C1 segment of cervical spinal cord (tissue), 14 donors: ENCODE measurements around the gene SLC25A3.
"Not testable (repeated sequence)": the region's sequence is repeated elsewhere in the genome, so short reads cannot be mapped to it uniquely, and the experiment has no call there.

Experiments used
- DNase-seq, 14 donors: peaks; one replicate each; lab custom pipeline; 2025; lab: John Stamatoyannopoulos, UW

The SLC25A3 gene

DNA sequence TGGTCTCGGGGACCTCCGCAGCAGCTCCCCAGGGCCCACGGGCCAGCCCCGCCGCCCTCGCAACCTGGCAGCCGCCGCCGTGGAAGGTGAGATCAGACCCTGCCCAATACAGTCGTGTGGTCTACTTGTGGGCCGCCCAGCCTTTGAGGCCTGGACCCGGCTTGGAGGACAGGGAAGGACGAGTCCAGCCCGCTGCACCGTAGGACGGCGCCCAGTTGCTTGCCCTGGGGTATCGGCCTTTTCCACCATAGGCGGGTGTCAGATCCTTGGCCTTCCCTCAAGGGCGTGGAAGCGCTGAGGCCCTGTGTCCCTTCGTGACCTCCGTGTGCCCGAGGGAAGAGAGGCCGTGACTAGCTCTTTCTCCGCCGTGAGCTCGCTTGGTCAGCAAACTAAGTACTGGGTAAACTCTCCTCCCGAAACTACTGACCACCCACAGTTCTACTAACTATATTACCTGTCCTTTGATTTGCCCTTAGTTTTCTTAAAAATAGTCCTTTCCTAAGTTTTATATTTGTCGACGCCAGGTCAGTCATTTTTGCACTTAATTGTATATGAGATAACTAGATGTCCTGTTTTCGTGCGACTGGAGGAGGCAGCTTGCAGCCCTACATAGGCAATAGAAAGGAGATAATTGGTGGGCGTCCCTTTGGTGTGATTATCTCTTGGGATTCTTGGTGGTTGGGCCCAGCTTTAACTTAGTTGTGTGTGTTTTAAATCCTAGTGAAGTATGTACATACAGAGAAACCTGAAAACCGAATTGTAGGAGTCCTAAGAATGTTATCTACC, 757 bp downstream of the SLC25A3 start:
- peak in 8 of 14 donors; percentile 31 to 75 (median 53) for DNase-seq

DNA sequence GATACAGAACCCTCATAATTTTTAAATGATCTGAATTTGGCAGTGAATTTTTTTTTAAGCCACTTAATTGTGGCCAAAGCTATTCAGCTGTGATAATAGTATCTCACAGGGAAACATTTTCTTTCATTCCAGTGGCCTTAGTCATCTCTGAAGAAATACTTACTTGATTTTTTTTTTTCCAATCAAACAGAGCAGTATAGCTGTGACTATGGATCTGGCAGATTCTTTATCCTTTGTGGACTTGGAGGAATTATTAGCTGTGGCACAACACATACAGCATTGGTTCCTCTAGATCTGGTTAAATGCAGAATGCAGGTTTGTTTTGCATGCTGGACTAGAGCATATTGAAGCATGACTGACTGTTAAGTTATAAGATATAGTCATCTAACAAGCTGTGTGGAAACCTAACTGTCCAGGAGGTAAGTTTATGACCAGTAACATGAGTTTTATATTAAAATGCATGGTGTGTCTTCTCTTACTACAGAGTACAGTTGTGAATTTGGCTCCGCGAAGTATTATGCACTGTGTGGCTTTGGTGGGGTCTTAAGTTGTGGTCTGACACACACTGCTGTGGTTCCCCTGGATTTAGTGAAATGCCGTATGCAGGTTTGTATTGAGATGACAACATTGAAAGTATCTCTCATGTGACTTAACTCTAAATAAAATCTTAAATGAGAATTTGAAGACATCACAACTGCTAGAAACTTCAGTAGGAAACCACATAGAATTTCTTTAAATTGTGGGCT, 1.9 kb downstream of the SLC25A3 start:
- no peak for DNase-seq

DNA sequence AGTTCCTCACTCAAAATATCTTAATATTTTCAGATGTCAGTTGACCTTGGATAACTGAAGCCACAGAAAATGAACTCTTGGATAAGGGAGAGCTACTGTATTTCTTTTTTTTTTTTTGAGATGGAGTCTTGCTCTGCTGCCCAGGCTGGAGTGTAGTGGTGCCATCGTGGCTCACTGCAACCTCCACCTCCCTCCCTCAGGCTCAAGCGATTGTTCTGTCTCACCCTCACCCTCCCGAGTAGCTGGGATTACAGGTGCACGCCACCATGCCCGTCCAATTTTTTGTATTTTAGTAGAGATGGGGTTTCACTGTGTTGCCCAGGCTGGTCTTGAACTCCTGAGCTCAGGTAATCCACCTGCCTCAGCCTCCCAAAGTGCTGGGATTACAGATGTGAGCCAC, 3.8 kb downstream of the SLC25A3 start:
- DNase-seq: not testable (repeated sequence)

DNA sequence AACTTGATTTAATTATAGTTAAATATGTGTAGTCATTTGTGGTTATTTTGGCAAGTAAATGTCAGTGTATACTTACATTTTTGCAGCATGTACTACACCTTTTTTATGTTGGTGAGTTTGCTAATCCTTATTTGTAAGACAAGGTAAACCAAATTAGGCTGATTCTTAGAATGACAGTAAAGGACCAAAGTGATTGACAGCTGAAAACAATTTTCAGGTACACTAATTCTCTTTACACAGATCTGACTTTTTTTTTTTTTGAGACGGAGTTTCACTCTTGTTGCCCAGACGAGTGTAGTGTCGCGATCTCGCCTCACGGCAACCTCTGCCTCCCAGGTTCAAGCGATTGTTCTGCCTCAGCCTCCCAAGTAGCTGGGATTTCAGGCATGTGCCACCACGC, 8.4 kb downstream of the SLC25A3 start:
- DNase-seq: no peak

DNA sequence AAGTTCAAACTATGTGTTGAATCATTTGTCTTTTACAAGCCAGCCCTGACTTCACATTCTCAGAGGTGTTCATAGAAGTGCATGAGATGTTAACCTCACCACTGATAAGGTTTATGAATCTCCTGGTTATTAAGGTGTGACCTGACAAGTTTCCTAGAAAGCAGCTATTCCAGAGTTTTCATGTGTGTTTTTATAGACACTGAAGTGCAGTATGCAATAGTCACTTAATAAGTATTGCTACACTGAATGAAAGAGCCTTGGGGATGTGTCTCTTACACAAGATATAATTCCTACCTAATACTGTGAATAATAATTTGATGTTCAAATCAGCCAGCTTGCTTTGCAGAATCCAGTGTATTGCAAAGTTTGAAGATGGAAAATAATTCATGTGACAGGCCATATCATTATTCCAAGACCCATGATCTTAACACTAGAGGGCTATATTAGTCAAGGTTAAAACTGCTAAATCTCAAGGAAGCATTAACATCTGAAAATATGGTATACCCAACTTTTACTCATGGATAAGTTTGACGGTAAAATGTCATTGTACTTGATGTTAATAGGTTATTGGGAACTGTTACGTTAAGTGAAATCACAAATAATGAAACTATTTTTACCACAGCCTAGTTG, 13.0 kb downstream of the SLC25A3 start:
- DNase-seq: no peak

DNA sequence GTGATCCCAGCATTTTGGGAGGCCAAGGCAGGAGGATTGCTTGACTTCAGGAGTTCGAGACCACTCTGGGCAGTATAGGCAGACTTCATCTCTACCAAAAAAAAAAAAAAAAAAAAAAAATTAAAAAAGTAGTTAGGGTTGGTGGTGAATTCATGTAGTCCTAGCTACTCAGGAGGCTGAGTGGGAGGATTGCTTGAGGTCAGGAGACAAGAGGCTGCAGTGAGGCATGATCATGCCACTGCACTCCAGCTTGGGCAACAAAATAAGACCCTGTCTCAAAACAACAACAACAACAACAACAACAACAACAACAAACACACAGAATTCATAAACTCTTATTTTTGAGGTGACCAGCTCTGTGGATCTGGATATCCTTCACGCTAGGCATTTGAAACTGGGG, 17.1 kb downstream of the SLC25A3 start:
- DNase-seq: no peak

DNA sequence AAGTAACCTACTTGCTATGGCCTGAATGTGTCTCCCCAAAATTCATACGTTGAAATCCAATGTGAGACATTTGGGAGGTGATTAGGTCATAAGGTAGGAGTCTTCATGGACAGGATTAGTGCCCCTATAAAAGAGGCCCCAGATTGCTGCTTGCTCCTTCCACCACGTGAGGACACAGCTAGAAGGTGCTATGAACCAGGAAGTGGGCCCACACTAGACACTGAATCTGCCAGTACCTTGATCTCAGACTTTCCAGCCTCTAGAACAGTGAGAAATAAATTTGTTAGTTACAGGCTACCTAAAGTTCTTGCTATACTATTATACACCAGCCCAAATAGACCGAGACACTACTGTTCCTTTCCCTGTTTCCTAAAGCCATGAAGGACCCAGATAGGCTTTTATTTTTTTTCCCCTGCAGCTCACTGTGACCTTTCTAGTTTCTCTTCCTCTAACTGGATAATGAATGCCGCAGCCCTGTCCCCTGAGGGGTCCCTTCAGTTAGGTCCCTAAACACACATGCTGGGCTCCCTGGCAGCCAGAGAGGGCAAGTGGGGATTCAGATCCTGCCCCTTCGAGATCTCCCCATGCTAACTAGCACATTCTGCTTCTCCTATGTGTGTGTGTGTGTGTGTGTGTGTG, 19.3 kb downstream of the SLC25A3 start:
- DNase-seq: peak in 2 of 14 donors; percentile 2 to 11

DNA sequence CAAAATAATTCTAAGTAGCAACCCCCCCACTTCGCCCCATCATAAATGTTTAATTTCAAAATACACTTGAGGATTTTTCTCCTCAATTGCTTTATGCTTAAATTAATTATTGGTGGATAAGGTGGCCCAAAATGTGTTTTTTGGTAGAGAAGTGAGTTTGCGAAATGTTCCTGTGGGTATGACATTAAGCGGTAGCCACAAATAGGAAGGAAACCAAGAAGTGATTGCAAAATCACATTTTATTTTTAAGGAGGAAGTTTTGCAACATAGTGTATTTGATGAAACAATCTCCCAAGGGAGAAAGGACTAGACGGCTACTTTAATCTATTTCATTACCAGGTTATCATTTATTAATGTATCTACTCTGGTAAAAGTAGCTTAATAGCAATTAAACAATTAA, 25.5 kb downstream of the SLC25A3 start:
- no peak for DNase-seq

DNA sequence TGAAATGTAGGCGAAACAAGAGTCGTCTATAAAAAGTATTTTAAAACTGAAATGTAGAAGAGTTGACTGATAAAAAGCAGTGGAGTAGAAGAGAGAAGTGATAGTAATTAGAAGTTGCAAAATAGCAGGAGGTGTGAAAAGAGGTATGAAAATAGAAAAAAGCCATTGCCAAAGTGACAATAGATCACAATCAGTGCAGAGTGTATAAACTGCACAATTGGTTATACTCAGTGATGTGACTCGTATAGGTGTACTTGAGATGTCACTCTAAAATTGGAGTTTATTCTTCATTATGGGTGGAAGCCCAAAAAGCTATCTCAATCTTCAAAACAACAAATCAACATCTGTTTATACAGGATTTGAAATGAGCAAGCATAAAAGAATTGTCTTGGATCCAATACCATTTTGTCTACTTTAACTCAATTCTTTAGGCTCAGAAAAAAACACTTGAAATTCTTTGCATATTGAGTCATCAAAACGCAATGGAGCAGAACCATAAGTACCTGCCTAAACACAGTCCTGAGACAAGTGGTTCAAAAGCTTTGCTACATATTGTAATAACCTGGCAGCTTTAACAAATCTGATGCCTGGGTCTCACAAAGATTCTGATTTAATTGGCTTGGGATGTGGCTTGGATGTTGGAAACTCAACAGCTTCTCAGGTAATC, 42.3 kb downstream of the SLC25A3 start:
- DNase-seq: no peak

DNA sequence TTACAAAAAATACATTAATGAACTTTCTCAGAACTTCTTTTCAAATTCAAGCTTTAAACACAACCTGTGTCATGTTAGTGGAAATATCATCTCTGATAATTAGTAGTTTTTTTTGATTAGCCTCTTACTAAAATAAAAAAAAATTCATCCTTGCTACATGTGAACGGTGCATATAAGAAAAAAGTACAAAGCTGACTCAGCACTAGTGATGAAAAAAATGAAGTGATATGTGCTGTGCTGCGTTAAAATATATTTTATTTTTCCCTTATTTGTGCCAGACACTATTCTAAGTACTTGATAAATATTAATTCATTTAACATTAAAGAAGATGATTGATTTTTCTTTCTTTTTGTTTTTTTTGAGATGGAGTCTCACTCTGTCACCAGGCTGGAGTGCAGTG, 43.6 kb downstream of the SLC25A3 start:
- DNase-seq: no peak

DNA sequence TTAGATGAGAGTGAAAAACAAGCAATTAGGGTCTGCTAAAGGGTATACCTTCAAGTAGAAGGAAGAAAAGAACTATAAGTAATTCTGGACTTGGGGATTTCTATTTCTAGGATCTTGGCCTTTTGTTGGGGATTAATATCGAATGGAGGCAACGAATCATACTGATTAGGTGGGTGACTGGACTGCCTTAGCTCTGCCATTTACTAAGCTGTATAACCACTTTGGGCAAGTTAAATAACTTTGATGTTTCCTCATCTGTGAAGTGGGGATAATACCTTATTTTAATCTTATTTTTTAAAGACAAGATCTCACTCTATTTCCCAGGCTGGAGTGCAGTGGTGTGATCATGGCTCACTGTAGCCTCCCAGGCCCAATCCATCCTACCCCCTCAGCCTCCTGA, 44.5 kb downstream of the SLC25A3 start:
- DNase-seq: no peak

DNA sequence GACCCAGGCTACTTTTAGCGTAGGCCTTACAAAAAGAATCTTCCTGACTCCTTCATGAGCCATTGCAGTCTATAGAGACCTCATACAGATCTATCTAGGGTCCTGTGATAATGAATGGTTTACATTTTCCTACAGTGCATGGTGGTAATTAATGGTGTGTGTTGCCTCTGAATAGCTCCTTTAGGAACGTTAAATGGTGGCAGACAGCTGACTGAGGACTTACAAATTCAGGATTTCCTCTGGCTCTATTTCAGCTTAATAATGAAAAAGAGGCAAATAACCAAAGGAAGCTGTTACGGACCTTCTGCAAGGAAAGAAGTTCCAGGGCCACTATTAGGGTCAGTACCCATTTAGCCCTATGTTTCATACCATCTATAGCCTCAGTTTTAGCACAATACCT, 46.0 kb downstream of the SLC25A3 start:
- no peak for DNase-seq

DNA sequence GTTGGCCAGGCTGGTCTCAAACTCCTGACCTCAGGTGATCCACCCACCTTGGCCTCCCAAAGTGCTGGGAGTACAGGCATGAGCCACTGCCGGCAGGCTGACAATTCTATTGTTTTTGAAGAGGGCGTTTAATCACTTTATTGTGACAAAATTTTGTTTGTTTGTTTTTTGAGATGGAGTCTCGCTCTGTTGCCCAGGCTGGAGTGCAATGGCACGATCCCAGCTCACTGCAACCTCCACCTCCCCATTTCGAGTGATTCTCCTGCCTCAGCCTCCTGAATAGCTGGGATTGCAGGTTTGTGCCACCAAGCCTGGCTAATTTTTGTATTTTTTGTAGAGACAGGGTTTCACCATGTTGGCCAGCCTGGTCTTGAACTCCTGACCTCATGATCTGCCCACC, 49.3 kb downstream of the SLC25A3 start:
- DNase-seq: not testable (repeated sequence)

DNA sequence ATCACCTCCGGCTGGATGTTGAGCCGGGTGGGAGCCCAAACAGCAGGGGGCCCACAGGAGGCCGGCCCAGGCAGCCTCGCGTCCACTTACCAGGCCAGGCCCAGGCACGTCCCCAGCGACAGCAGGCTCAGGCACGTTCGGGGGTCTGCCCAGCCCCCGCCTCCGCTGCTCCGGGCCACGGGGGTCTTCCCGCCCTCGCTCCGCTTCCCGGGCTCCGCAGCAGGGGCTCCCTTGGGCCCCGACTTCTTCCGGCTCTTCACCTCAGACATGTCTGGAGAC, 50.9 kb downstream of the SLC25A3 start:
- peak in 5 of 14 donors; percentile 33 to 55 (median 41) for DNase-seq

DNA sequence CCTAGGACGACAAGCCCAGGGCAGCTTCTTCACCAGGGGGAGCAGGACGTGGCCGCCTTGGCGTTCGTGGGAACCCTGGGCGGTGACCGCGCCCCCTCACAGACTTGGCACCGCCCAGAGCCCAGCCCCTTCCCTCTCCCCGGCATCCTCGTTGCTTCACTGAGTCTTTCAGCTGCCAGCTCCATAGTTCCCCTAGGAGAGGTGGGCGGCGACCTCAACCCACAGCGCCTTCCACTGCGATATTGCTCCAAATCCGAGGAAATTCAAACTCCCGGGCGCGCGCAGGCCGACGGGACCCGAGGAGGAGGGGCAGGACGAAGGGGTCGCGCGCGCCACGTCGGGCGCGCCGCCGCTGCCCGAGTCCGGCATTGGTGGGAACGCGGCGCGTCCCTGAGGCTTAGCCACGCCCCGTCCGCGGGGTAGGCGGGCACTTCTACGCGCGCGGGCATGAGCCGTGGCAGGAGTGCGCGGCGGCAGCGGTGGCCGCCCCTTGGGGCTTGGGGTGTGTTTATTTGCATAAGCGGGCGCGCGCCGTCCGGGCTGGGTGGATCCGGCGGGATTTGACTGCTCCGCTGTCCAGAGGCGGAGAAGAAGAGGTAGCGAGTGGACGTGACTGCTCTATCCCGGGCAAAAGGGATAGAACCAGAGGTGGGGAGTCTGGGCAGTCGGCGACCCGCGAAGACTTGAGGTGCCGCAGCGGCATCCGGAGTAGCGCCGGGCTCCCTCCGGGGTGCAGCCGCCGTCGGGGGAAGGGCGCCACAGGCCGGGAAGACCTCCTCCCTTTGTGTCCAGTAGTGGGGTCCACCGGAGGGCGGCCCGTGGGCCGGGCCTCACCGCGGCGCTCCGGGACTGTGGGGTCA, 51.5 kb downstream of the SLC25A3 start, which contains the start of the genes APAF1 and IKBIP:
Gene APAF1 (plus strand): TSS at position 579 of the 860 bp plus-strand sequence. CDS start 3,070 bp downstream, outside the sequence.
Gene IKBIP (minus strand): TSS at position 77 of the 860 bp plus-strand sequence. CDS start 87 bp downstream, outside the sequence.
- peak; percentile 67 to 97 (median 90) for DNase-seq

DNA sequence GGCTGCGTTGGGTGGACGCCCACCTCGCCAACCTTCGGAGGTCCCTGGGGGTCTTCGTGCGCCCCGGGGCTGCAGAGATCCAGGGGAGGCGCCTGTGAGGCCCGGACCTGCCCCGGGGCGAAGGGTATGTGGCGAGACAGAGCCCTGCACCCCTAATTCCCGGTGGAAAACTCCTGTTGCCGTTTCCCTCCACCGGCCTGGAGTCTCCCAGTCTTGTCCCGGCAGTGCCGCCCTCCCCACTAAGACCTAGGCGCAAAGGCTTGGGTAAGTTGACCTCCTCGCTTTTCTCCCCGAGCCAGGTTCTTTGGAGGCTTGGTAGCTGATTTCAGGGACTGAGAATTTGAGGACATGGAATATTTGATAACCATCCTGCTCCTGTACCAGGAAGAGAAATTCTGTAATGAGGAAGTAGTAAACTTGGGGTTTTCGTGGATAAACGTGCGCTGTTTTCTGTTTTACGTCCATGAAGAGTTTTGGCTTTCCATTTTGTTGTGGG, 52.1 kb downstream of the SLC25A3 start:
- DNase-seq: peak in 11 of 14 donors; percentile 14 to 63 (median 39)

DNA sequence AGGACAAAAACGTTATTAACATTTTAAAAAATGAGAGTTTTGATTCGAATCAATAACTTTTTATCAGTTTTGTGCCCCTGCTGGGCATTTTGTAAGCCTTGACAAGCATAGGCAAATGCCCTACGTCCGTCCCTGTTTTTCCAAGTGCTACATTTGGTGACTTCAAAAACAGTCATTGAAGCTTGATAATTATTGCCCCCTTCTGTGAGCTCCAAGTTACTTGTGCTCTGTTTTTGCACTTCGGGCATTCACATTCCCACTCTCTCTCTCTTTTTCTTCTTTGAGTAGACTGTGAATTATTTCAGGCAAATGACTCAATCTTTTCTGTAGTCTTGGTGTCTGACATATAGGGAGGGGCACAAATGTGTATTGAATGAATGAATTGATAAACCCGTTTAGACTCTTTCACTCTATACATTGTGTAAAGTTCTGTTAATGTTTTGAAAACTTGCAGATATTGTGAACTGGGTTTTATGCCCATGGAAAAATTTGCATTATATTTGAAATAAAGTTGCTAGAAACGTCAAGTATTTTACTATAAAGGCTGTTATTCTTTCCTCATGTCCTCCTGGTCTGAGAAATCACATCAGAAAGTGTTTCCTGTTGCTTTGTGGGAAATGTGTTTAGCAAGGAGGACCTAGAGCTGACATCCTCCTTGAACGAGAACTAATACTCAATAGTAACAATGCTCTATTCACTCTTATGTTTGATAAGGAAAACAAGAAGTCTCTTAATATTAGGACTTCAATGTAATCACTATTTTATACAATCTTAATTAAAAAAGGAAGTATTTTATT, 53.0 kb downstream of the SLC25A3 start:
- DNase-seq: no peak

DNA sequence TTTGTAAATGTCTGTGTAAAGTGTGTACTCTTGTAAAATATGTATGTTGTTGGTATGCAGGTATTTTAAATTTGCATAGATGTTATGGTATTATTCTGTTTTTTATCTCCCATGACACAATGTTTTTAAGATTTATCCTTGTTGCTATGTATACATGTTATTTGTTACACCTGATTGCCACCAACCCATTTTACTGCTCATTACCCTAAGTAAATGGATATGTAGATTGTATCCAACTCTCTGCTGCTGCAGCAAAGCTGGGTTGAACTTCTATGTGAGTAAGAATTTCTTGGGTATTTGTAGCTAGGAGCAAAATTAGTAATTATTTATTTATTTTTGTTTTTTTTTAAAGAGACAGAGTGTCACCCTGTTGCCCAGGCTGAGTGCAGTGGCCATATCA, 57.8 kb downstream of the SLC25A3 start:
- no peak for DNase-seq

DNA sequence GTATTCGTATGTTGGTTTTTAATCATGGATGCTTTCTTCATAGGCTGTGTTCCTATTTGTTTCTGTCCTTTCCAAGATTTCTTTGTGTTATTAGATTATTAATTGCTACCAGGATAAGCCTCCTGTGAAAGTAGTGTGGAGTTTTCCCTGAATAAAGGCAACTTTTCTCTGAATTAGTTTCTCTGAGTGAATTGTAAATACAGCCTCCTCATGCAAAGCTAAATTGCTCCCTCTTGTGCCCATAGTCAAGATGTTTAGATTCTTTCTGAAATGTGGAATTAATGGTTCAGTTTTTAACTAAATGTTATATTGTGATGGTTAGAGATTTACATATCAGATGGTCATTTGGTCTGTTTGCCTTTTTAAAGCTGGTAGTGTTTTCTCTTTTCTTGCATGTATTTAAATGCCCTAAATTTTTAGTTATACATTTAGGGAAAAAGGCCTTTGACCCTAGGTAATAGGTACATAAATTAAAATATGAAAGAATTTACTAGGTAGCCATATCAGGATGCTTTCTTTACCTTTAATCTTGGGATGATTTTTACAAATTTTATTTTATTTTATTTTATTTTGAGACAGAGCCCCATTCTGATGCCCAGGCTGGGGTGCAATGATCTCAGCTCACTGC, 60.5 kb downstream of the SLC25A3 start:
- DNase-seq: peak in 1 of 14 donors; percentile 0
